BJ (cell line): ENCODE results near the gene YY1AP1. TPM values are rescaled to one million over a fixed set of nuclear protein-coding genes. Genes with fewer than 3 reads are reported as not detected.
"Not testable (repeated sequence)": the region's sequence is repeated elsewhere in the genome, so short reads cannot be mapped to it uniquely, and the experiment has no call there.

ENCODE experiments used
- CTCF ChIA-PET: fragments of 350-600 bp; formaldehyde crosslinking; extraction: SDS; loops from one replicate; lab custom pipeline; 2021; ENCODE audit warnings: antibody characterized with exemption, inconsistent platforms; lab: Yijun Ruan, JAX
- POLR2A ChIA-PET: fragments of 300-600 bp; sonication (Branson Sonifier 250); formaldehyde crosslinking; extraction: SDS; loops from one replicate; lab custom pipeline; 2021; ENCODE audit warnings: antibody characterized with exemption; lab: Charles Lee
- DNase-seq: peaks from one replicate; pipeline ENCODE4 v3.0.0-alpha.2; 2011; ENCODE audit warnings: low read depth
- H3K27me3 ChIP-seq: 2 replicates; pipeline ENCODE4 v1.6.0; 2011; ENCODE audit warnings: low read length; ENCODE audit not compliant: control insufficient read depth, insufficient read depth
- H3K36me3 ChIP-seq: 2 replicates; pipeline ENCODE4 v1.5.1; 2011; ENCODE audit warnings: low read length; ENCODE audit not compliant: control insufficient read depth, insufficient read depth
- H3K4me3 ChIP-seq: 2 replicates; pipeline ENCODE4 v1.5.1; 2011; ENCODE audit warnings: low read depth, mild to moderate bottlenecking, control low read depth, low read length
- polyA plus RNA-seq: library from polyadenylated mRNA; depleted of rRNA; stranded (reverse); fragments of >200 nt; gene quantifications from 2 replicates; pipeline ENCODE4 v1.2.3, GENCODE V29; 2011
- TF ChIP-seq, protein P1 (sequence below): IDR thresholded peaks from 2 replicates; pipeline ENCODE4 v1.5.1; 2011; ENCODE audit warnings: low read depth, mild to moderate bottlenecking, control low read depth, inconsistent platforms, low read length, moderate library complexity; ENCODE audit not compliant: insufficient read depth

The YY1AP1 gene
- polyA plus RNA-seq, 1 experiment = 57.7 TPM

DNA sequence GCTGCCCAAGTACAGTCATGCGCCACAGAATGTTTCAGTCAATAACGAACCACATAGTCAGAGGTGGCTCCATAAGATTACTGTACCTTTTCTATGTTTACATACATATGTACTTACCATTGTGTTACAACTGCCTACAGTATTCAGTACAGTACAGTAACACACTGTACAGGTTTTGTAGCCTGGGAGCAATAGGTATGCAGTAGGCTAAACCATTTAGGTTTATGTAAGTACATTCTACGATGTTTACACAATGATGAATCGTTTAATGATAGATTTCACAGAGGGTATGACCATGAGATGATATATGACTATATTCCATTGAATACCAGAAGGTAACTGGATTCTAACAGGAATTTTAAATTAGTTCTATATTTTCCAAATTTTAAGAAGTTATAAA lies 10.5 kb downstream of the YY1AP1 start:
- Histone ChIP-seq H3K4me3 (no peak overlapping the region), H3K27me3 (no peaks in the 10 kb centered on the region), H3K36me3 (peaks cover 12% of the 10 kb centered on the region)
- no peak for DNase-seq
- TF ChIP-seq, protein P1, sequence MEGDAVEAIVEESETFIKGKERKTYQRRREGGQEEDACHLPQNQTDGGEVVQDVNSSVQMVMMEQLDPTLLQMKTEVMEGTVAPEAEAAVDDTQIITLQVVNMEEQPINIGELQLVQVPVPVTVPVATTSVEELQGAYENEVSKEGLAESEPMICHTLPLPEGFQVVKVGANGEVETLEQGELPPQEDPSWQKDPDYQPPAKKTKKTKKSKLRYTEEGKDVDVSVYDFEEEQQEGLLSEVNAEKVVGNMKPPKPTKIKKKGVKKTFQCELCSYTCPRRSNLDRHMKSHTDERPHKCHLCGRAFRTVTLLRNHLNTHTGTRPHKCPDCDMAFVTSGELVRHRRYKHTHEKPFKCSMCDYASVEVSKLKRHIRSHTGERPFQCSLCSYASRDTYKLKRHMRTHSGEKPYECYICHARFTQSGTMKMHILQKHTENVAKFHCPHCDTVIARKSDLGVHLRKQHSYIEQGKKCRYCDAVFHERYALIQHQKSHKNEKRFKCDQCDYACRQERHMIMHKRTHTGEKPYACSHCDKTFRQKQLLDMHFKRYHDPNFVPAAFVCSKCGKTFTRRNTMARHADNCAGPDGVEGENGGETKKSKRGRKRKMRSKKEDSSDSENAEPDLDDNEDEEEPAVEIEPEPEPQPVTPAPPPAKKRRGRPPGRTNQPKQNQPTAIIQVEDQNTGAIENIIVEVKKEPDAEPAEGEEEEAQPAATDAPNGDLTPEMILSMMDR = no peak
- ChIA-PET POLR2A (no interaction called here), CTCF (no interaction called here)

DNA sequence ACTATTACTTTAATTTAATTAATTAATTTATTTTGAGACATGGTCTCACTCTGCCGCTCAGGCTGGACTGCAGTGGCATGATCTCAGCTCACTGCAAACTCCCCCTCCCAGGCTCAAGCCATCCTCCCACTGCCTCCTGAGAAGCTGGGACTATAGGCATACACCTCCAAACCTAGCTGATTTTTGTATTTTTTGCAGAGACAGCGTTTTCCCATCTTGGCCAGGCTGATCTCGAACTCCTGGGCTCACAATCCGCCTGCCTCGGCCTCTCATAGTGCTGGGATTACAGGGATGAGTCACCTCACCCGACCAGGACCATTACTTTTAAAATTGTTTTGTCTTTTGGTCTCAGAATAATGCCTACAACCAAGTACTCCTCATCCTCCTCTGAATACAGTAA lies 15.6 kb downstream of the YY1AP1 start:
- Histone ChIP-seq H3K27me3 (no peaks in the 10 kb centered on the region), H3K36me3 (peaks cover 19% of the 10 kb centered on the region), H3K4me3 (no peak overlapping the region)
- ChIA-PET POLR2A (no interaction called here), CTCF (no interaction called here)
- TF ChIP-seq, protein P1 = no peak
- DNase-seq = no peak

DNA sequence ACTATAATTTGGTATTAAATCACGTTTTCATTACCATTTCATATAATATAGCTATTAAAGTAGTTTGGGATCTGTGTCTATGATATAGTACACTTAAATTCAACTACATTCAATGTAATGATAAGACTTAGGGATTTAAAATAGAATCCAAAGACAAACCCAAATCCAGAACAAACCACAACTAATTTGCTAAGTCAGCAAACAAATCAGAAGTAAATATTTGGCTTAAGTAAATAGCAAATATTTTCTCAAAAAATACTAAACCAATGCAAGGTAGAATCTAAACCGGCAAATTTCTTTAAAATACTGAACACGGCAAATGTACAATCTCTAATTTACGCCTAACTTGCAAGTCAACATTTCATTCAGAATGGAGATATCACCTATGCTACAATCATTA lies 16.8 kb downstream of the YY1AP1 start:
- Histone ChIP-seq H3K27me3 (no peaks in the 10 kb centered on the region), H3K36me3 (peaks cover 21% of the 10 kb centered on the region), H3K4me3 (no peak overlapping the region)
- no peak for DNase-seq
- ChIA-PET CTCF (interaction anchor here (1.5 kb wide), 1 partner anchor 18 kb away, joined by 4 read pairs; no protein-coding TSS in a partner anchor), POLR2A (no interaction called here)
- TF ChIP-seq, protein P1 = no peak

DNA sequence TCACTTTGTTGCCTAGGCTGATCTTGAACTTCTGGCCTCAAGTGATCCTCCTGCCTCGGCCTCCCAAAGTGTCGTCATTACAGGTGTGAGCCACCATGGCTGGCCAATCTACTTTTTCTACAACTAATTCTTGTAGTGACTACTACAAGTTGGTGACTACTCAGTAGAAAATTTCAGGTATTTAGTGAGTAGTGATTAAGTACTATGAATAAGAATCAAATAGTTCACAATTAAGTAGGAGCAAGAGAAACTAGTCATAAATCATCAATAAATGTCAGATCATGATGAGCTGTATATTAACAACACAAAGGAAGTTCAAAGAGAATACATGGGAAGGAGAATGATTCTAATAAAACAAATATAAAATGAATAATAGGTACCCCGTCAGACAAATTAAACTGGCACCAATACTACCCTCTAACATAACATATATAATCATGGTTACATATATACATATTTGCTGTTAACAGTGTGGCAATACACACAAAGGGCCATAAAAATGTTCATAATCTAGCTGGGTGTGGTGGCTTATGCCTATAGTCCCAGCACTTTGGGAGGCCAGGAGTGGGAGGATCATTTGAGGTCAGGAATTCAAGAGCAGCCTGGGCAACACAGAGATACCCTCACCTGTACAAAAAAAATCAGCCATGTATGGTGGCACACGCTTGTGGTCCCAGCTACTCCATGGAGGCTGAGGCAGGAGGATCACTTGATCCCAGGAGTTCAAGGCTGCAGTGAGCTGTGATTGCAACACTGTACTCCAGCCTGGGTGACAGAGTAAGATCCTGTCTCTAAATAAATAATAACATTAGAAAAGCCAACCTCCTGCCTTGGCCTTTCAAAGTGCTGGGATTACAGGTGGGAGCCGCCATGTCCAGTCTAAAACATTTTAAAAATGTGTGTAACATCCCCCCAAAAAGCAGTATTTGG lies 19.1 kb downstream of the YY1AP1 start:
- peaks cover 15% of the 10 kb centered on the region for H3K36me3 ChIP-seq
- ChIA-PET CTCF (interaction anchor here (1.3 to 1.4 kb wide), 2 partner anchors 11 to 60 kb away, joined by 3 read pairs; no protein-coding TSS in a partner anchor), POLR2A (no interaction called here)
- TF ChIP-seq, protein P1 = no peak
- H3K27me3 ChIP-seq = no peaks in the 10 kb centered on the region
- no peak for DNase-seq
- no peak overlapping the region for H3K4me3 ChIP-seq

DNA sequence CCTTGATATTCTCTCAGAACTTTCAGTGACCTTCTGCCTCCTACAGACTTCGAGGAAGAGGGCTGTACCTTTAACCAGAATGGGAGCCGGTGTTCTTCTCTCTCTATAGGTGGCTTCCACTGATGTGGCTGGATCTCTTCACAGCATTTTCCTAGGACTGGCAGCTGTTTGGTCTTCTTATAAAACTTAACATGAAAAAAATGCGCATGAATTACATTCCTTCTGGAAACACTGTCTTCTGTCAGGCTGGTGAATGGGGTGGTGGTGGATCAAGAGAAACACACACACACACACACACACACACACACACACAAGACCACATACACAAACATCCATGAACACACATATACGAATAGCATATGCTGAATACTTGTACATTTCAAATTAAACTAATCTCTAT lies 27.3 kb downstream of the YY1AP1 start:
- DNase-seq, H3K27me3 ChIP-seq, POLR2A ChIA-PET, CTCF ChIA-PET, H3K4me3 ChIP-seq: not testable (repeated sequence)
- peaks cover 11% of the 10 kb centered on the region for H3K36me3 ChIP-seq
